GM20431 (cell line): ENCODE results near the gene SMIM36.
"Not testable (repeated sequence)": the region's sequence is repeated elsewhere in the genome, so short reads cannot be mapped to it uniquely, and the experiment has no call there.

Experiments
- in situ Hi-C: fragments of 300-500 bp; cut with MseI, MboI; formaldehyde crosslinking; loops from one replicate; pipeline ENCODE4 v1.15.0; 2020; ENCODE audit warnings: low sequenced_read_pairs; ENCODE audit not compliant: unreplicated experiment

SMIM36 gene

DNA sequence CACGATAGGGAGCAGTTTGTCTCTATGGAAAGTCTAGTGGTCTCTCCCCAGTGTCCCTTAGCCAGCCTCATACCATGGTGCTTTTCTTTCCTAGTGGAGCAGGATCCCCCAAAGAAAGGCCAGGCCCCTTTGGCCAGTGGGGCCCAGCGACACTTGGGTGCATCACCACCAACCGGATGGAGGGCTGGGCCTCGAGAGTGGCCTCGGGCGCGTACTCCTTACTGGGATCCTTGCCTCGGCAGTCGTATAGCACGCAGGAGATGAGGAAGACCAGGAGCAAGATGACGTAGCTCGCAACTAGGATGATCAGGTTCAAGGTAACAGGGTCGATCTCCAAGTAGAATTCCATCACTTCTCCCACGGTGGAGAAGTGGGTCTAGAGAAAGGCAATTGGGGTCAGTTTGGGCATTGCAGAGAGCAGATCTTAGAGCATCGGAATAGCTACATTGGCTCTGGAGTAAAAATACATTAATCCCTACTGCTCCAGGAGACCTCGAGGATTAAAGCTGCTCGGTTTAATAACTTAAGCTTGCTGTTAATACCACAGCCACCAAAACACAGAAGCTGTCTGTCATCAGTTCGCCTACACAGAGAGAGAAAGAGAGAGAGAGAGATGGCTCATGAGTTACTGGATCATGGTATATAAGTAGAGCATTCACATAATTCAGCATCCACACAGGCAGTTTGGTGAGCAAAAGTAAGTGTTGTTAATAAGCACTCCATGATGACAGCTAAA, at the start of gene SMIM36:
Gene SMIM36 (minus strand): TSS at position 467 of the 736 bp plus-strand sequence.
- in situ Hi-C loops: loop anchor here (10.0 kb wide), 1 partner anchor 156 kb away; no protein-coding TSS in a partner anchor

DNA sequence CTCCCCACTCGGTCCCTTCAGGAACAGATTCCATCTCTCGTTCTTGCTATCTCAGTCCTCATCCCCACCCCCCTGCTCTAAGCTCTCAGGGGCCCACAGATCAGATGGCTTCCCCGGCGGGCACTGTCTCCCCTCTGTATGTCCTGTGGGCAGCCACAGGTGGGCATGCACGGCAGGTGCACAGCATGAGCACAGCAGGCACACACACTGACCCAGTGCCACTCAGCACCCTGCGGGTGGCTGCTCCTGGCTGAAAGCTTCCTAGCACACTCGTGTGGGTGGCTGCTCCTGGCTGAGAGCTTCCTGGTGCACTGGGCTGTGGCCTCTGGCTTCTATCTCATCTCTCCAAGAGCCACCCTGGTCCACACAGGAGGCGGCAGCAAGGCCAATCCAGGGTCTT, 44.5 kb upstream of the SMIM36 start:
- in situ Hi-C loops: no loop called here

GRCh38 chr17:55549140-55549539, 37.9 kb upstream of the SMIM36 start:
- in situ Hi-C loops: loop anchor here (25.0 kb wide), 1 partner anchor 163 kb away; the partner anchor contains the start of gene TMEM100

- in situ Hi-C loops: loop anchor here (25.0 kb wide), 1 partner anchor 165 kb away; the partner anchor contains the start of gene TMEM100
Measured at GRCh38 chr17:55546991-55547664, 35.9 kb upstream of the SMIM36 start.

GRCh38 chr17:55546481-55546880, 35.2 kb upstream of the SMIM36 start:
- in situ Hi-C loops: loop anchor here (25.0 kb wide), 1 partner anchor 166 kb away; the partner anchor contains the start of gene TMEM100

GRCh38 chr17:55545806-55546205, 34.6 kb upstream of the SMIM36 start:
- in situ Hi-C loops: loop anchor here (25.0 kb wide), 1 partner anchor 166 kb away; the partner anchor contains the start of gene TMEM100

DNA sequence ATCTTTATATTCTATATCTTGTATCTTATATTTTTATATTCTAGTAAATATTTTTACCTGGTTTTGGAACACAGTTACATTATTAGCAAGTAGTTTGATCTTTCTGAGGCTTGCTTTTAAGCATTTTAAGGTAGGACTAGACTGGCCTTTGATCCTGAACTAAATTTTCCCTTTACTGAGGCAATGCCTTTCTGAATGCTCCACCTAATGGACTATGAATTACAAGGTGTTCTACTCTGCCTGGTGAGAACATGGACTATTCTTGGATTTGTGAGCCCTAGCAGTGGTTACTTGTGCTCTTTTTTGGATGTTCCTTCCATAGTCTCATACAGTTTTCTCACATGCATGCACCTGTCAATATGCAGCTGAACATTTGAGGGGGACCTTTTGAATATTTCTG, 32.5 kb upstream of the SMIM36 start:
- in situ Hi-C loops: loop anchor here (25.0 kb wide), 1 partner anchor 169 kb away; the partner anchor contains the start of gene TMEM100

DNA sequence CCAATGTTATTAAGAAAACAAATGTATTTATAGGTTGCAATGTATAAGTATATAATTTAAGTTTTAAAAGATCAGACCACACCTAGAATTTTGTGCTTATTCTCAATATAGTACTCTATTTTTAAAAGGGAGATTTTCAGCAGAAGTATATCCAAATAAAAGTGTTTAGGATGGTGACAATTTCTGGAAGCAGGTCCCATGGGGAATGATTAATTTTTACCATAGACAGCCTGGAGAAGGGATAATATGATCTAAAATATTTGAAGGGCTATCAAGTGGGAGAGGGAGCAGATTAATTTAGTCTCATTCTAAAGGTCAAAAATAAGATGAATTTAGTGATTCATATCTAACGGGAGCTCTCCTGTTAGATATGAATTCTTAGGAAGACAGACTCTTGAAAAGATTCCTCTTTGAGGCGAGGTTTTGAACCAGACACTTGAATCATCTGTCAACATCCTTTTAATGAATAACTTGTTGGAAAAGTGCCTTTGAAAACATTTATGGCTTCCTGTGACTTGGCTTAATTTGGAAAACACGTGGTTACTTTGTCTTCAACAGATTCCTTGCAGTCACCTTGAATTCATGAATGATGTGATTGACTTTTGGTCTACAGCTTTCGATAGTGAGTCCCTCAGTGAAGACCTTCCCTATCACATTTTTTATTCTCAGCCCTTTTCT, 29.3 kb upstream of the SMIM36 start:
- in situ Hi-C loops: loop anchor here (25.0 kb wide), 1 partner anchor 172 kb away; the partner anchor contains the start of gene TMEM100

GRCh38 chr17:55536205-55536604, 25.0 kb upstream of the SMIM36 start:
- in situ Hi-C loops: loop anchor here (25.0 kb wide), 1 partner anchor 176 kb away; the partner anchor contains the start of gene TMEM100

DNA sequence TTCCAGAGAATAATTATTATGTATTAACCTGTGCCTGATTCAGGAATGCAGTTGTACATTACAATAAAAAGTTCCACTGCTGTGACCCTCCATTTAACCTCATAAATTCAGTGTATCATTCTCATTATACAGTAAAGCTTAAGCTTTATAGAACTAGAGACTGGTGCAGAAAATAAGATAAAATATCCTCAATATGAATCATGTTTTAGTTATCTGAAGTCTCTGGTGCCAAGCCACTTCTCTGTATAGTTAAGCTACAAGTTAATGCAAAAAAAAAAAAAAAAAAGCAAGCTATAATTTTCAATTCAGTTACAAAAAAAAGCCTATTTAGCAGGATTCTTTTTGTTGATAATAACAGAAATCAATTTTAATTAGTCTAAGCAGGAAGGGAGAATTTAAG, 22.4 kb upstream of the SMIM36 start:
- in situ Hi-C loops: loop anchor here (25.0 kb wide), 1 partner anchor 179 kb away; the partner anchor contains the start of gene TMEM100

DNA sequence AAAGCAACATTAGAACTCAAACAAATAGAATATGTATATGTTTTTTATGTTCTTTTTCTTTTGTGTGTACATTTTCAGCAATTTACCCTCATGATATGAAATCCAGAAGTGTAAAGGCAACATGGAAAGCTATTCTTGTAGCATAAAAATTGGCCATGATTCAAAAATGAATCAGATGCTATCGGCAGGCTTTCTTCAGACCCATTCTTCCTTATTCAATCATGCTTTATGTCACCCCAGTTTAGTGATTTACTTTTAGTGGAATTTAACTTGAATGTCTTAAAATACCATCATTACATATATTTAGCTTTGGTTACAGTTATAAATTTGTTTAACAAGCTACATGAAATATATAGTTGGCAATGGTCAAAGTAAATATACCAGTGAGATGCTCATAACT, 21.4 kb upstream of the SMIM36 start:
- in situ Hi-C loops: loop anchor here (25.0 kb wide), 1 partner anchor 180 kb away; the partner anchor contains the start of gene TMEM100

DNA sequence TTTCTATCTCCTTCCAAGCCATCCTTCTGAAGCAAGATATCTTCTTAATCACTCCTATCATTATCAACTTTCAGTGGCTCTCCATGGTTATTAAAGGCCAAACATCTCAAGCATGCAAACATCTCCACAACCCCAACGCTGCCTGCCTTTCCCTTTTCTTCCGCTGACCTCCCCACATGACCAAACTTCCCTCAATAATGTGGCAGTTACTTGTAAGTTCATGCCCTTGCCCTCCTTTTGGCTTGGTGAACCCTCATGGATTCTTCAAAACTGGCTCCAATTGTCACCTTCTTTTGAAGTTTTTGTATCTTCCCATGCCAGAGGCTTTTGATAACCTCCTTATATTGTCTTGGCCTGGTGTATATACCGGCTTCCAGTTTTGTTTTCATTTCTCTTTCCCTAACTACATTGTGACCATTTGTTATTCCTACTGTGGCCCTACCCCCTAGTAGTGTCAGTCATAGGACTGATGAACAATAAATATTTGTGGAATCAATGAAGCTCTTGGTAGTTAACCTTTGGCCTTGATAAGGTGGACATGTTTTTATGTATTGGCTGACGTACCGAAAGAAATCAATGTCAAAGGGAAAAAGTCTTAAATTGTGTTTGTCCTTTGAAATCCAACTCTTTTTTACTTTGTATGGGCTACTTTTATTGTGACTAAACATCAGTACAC, 19.9 kb upstream of the SMIM36 start:
- in situ Hi-C loops: loop anchor here (25.0 kb wide), 1 partner anchor 181 kb away; the partner anchor contains the start of gene TMEM100

GRCh38 chr17:55530064-55530463, 18.8 kb upstream of the SMIM36 start:
- in situ Hi-C loops: loop anchor here (25.0 kb wide), 1 partner anchor 182 kb away; the partner anchor contains the start of gene TMEM100

DNA sequence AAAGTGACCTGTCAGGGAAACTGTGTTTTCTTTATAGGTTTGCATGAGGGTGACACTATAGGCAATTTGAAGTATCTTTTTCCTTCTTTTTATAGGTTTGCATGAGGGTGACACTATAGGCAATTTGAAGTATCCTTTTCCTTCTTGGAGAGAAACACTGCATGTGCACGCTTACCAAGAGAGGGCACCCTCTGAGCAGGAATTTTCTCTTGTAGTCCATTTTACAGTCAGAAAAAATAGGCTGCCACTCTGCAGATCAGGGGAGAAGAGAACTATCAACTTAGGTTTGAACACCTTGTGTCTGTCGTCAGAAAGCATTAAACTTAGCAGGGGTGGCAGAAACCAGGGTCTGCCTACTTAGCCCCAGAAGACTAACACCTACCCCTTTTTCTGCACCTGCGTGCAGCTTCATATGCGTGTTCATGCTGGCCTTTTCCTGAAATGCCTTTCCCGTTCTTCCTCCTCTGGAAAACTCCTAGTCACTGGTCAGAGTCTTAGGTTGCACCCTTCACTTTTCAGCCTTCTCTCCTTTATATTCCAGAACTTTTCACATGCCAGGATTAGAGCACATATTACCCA, 16.4 kb upstream of the SMIM36 start:
- in situ Hi-C loops: loop anchor here (25.0 kb wide), 1 partner anchor 185 kb away; the partner anchor contains the start of gene TMEM100

DNA sequence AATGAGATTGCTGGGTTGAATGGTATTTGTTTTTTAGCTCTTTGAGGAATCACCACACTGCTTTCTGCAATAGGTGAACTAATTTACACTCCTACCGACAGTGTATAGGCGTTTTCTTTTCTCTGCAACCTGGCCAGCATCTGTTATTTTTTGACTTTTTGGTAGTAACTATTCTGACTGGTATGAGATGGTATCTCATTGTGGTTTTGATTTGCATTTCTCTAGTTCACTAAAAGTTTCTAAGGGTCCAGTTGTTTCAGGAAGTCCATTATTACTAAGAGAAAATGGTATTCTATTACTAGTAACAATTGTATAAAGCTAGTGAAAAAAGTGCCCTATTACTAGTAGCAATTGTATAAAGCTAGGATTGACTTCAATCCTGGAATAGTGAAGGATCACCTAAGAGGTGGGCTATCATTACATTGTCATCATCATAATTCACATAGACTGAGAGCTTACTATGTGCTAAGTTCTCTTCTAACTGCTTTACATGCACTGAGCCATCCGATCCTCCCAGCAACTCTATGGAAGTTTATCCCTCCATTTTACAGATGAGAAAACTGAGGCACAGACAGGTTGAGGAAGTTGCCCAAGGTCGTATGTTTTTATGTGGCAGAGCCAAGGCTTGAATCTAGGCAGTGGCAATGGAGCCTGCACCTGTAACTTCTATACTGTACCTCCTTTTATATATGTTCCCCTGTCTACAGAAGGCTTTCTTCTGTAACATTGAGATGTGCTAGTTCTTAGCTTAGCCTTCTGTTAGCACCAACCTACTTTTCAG, 13.4 kb upstream of the SMIM36 start:
- in situ Hi-C loops: loop anchor here (25.0 kb wide), 1 partner anchor 188 kb away; the partner anchor contains the start of gene TMEM100

DNA sequence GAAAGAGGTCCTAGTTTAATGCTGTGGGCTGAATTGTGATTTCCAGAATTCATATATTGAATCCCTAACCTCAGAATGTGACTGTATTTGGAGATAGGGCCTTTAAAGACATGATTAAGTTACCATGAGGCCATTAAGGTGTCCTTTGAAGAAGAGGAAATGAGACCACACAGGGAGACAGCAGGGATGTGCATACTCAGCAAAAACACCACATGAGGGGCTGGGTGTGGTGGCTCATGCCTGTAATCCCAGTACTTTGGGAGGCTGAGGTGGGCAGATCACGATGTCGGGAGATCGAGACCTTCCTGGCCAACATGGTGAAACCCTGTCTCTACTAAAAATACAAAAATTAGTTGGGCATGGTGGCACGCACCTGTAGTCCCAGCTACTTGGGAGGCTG, 11.8 kb upstream of the SMIM36 start:
- in situ Hi-C loops: not testable (repeated sequence)

GRCh38 chr17:55521186-55521585, 9.9 kb upstream of the SMIM36 start:
- in situ Hi-C loops: no loop called here

DNA sequence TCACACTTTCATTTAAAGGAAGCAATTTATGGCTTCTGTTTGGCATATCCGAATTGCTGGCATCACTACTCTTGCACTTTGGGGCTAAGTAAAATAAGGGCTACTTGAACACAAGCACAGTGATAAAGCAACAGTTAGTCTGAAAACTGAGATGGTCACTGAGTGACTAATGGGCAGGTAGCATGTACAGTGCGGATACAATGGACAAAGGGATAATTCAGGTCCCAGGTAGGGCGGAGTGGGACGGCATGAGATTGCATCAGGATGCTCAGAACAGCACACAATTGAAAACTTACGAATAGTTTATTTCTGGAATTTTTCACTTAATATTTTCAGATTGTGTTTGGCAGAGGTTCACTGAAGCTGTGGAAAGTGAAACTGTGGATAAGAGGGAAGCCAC, 9.2 kb upstream of the SMIM36 start:
- in situ Hi-C loops: no loop called here
